Testis (tissue), 2 donors: Measurements from ENCODE around the gene HOXA10.

Source experiments
- CTCF ChIP-seq, 3 experiments: fragments of 450-650 bp in 2 of 3; fragments of 200-600 bp in 1 of 3; sonication (generic) in 1 of 3; IDR thresholded peaks; one replicate each; pipeline ENCODE4 v1.5.1; 2016 to 2019; ENCODE audit warnings: antibody characterized with exemption in 3 of 3, mild to moderate bottlenecking in 2 of 3, moderate library complexity in 1 of 3
- POLR2A ChIP-seq: fragments of 450-650 bp; IDR thresholded peaks from one replicate; pipeline ENCODE4 v1.6.1; 2017; ENCODE audit warnings: antibody characterized with exemption, mild to moderate bottlenecking, moderate library complexity

GRCh38 chr7:27133409-27134231, 40.5 kb downstream of the HOXA10 start:
- TF ChIP-seq CTCF (IDR thresholded peaks at IDR 0.05) (no peak), POLR2A (no peak)
